Activated T-cell treated with anti-CD3 and anti-CD28 coated beads, Interleukin-2, amount 50 U/mL, for 4 hours (primary cell): ENCODE data around the gene NPSR1. TPM values are rescaled to one million over a fixed set of nuclear protein-coding genes. Genes with fewer than 3 reads are reported as not detected.

ENCODE experiments used
- ATAC-seq, 2 donors: fragments of 200-7000 bp; cut with Tn5 transposase; one replicate each; pipeline ENCODE4 v1.10.0; 2021
- DNase-seq: peaks from one replicate; pipeline ENCODE4 v3.0.0-alpha.2; 2020
- H3K27me3 Mint-ChIP-seq: one replicate; pipeline ENCODE4 v1.8.0; 2021; ENCODE audit warnings: low read depth, mixed read lengths
- H3K36me3 Mint-ChIP-seq: one replicate; pipeline ENCODE4 v1.8.0; 2022; ENCODE audit warnings: mixed read lengths; ENCODE audit not compliant: insufficient read depth
- H3K4me1 Mint-ChIP-seq: one replicate; pipeline ENCODE4 v1.8.0; 2021; ENCODE audit warnings: low read depth, mixed read lengths
- H3K4me3 Mint-ChIP-seq: one replicate; pipeline ENCODE4 v1.8.0; 2021; ENCODE audit warnings: mild to moderate bottlenecking, moderate library complexity, mixed read lengths
- H3K9me3 Mint-ChIP-seq: one replicate; pipeline ENCODE4 v1.8.0; 2021; ENCODE audit warnings: mixed read lengths
- total RNA-seq, 3 donors: library from RNA; stranded (reverse); gene quantifications; one replicate each; pipeline ENCODE4 v1.2.1, GENCODE V29; 2021

NPSR1 gene
- total RNA-seq, 3 donors from 2014 or later, result not detected

DNA sequence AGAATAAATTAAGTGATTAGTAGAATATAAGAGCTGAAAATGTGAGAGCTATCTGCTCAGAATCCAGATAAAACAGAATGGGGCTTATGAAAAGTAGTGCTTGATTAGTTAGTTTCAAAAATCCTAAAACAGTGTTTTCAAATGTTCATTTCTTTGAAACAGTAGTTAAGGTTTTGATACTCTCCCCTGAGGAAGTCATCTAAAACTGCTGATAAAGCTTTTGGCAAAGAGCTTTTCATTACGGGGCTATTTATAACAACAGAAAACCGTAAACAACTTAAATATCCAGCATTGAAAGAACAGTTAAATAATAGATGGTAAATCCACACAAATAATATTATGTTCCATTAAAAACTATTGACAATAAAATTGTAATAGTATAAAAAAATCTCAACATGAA is 77.5 kb downstream of the NPSR1 start:
- no peak for ATAC-seq
- no peak overlapping the region for H3K4me3 Mint-ChIP-seq
- no peak for DNase-seq
- H3K27me3 Mint-ChIP-seq, result no peaks in the 10 kb centered on the region
- no peaks in the 10 kb centered on the region for H3K36me3 Mint-ChIP-seq
- no peaks in the 10 kb centered on the region for H3K4me1 Mint-ChIP-seq
- no peaks in the 10 kb centered on the region for H3K9me3 Mint-ChIP-seq

GRCh38 chr7:34739651-34740300 is 81.8 kb downstream of the NPSR1 start:
- Mint-ChIP-seq H3K4me1 (no peaks in the 10 kb centered on the region), H3K27me3 (peaks cover 13% of the 10 kb centered on the region), H3K4me3 (no peak overlapping the region), H3K36me3 (no peaks in the 10 kb centered on the region), H3K9me3 (peaks cover 6% of the 10 kb centered on the region)
- ATAC-seq (no peak), DNase-seq (no peak)

GRCh38 chr7:34740840-34741239 is 82.8 kb downstream of the NPSR1 start:
- ATAC-seq, result no peak
- no peaks in the 10 kb centered on the region for H3K36me3 Mint-ChIP-seq
- no peak for DNase-seq
- no peaks in the 10 kb centered on the region for H3K4me1 Mint-ChIP-seq
- no peak overlapping the region for H3K4me3 Mint-ChIP-seq
- H3K27me3 Mint-ChIP-seq, result peaks cover 13% of the 10 kb centered on the region
- peaks cover 6% of the 10 kb centered on the region for H3K9me3 Mint-ChIP-seq

DNA sequence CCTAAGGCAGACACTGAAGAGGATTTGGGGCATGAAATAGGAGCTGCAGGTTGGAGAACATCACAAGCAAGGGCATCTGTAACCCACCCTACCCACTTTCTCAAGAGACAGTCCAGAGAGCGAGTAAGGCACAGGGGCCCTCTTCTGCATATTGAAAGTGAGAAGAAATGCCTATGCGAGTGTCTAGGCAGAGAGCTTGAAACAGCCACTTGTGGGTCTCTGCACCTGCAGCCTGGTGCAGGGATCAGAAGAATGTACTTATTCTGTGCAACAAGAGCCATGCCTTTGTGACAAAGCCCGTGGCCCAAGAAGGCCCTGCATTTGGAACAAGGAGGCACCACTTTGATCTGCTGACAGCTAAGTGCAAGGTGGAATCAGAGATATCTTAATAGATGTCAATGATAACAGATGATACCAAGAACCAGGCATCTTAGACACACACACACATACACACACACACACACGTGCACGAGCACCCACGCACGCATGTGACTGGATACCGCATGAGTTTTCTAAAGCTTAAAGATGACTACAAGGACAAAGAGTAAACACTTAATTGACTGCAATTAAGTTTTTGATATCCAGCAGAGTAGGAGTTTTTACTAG is 89.3 kb downstream of the NPSR1 start:
- no peaks in the 10 kb centered on the region for H3K36me3 Mint-ChIP-seq
- peaks cover 9% of the 10 kb centered on the region for H3K27me3 Mint-ChIP-seq
- DNase-seq (no peak), ATAC-seq (no peak)
- no peak overlapping the region for H3K4me3 Mint-ChIP-seq
- H3K9me3 Mint-ChIP-seq, result peaks cover 5% of the 10 kb centered on the region
- H3K4me1 Mint-ChIP-seq, result no peaks in the 10 kb centered on the region

GRCh38 chr7:34747867-34748727 is 90.1 kb downstream of the NPSR1 start:
- no peaks in the 10 kb centered on the region for H3K4me1 Mint-ChIP-seq

DNA sequence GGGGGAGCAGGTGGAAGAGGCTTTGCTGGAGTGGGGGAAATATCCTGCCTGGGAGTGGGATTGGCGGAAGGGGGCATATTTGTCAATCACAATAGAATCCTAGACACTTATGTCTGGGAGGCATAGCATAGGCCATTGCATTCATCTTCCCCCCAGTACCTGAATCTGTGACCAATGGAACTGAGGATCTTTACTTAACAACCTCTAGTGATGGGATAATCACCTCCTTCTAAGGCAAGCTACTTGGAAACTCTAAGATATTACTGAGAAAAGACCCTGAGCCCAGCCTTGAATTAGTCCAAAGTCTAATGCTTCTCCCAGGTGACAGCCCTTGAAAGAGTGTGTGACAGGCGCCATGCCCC is 90.7 kb downstream of the NPSR1 start:
- no peak for ATAC-seq
- Mint-ChIP-seq H3K9me3 (no peaks in the 10 kb centered on the region), H3K4me3 (no peak overlapping the region)

More at GRCh38 chr7:34747867-34748727, 90.1 kb downstream of the NPSR1 start:
- Mint-ChIP-seq H3K4me3 (no peak overlapping the region), H3K9me3 (peaks cover 3% of the 10 kb centered on the region), H3K27me3 (peaks cover under 1% of the 10 kb centered on the region), H3K36me3 (no peaks in the 10 kb centered on the region)
- ATAC-seq (no peak), DNase-seq (no peak)

GRCh38 chr7:34749446-34749845 is 91.4 kb downstream of the NPSR1 start:
- H3K27me3 Mint-ChIP-seq, result no peaks in the 10 kb centered on the region
- no peaks in the 10 kb centered on the region for H3K9me3 Mint-ChIP-seq
- DNase-seq (no peak), ATAC-seq (no peak)
- no peaks in the 10 kb centered on the region for H3K36me3 Mint-ChIP-seq
- H3K4me1 Mint-ChIP-seq, result no peaks in the 10 kb centered on the region
- H3K4me3 Mint-ChIP-seq, result no peak overlapping the region

More for the DNA sequence above, 90.7 kb downstream of the NPSR1 start:
- DNase-seq, result no peak
- H3K27me3 Mint-ChIP-seq, result no peaks in the 10 kb centered on the region
- H3K4me1 Mint-ChIP-seq, result no peaks in the 10 kb centered on the region
- H3K36me3 Mint-ChIP-seq, result no peaks in the 10 kb centered on the region

GRCh38 chr7:34750209-34750608 is 92.2 kb downstream of the NPSR1 start:
- Mint-ChIP-seq H3K9me3 (no peaks in the 10 kb centered on the region), H3K36me3 (no peaks in the 10 kb centered on the region), H3K4me1 (no peaks in the 10 kb centered on the region), H3K4me3 (no peak overlapping the region), H3K27me3 (no peaks in the 10 kb centered on the region)
- DNase-seq (no peak), ATAC-seq (no peak)

- Mint-ChIP-seq H3K9me3 (no peaks in the 10 kb centered on the region), H3K27me3 (no peaks in the 10 kb centered on the region), H3K36me3 (no peaks in the 10 kb centered on the region), H3K4me3 (no peak overlapping the region), H3K4me1 (no peaks in the 10 kb centered on the region)
- no peak for DNase-seq
- no peak for ATAC-seq
Measured at GRCh38 chr7:34750636-34751035, 92.6 kb downstream of the NPSR1 start.

GRCh38 chr7:34751725-34752643 is 94.0 kb downstream of the NPSR1 start:
- Mint-ChIP-seq H3K9me3 (no peaks in the 10 kb centered on the region), H3K4me3 (no peak overlapping the region), H3K27me3 (no peaks in the 10 kb centered on the region), H3K4me1 (no peaks in the 10 kb centered on the region), H3K36me3 (no peaks in the 10 kb centered on the region)
- no peak for DNase-seq
- ATAC-seq, result no peak

GRCh38 chr7:34752929-34753328 is 94.9 kb downstream of the NPSR1 start:
- Mint-ChIP-seq H3K36me3 (no peaks in the 10 kb centered on the region), H3K4me3 (no peak overlapping the region), H3K4me1 (no peaks in the 10 kb centered on the region), H3K27me3 (no peaks in the 10 kb centered on the region), H3K9me3 (no peaks in the 10 kb centered on the region)
- ATAC-seq, result no peak
- DNase-seq, result no peak

GRCh38 chr7:34755008-34755407 is 97.0 kb downstream of the NPSR1 start:
- no peak for DNase-seq
- Mint-ChIP-seq H3K9me3 (no peaks in the 10 kb centered on the region), H3K36me3 (no peaks in the 10 kb centered on the region), H3K27me3 (no peaks in the 10 kb centered on the region), H3K4me1 (no peaks in the 10 kb centered on the region), H3K4me3 (no peak overlapping the region)
- no peak for ATAC-seq

GRCh38 chr7:34756025-34756437 is 98.0 kb downstream of the NPSR1 start:
- H3K36me3 Mint-ChIP-seq, result no peaks in the 10 kb centered on the region

GRCh38 chr7:34756691-34757090 is 98.7 kb downstream of the NPSR1 start:
- DNase-seq (no peak), ATAC-seq (no peak)
- H3K4me3 Mint-ChIP-seq, result no peak overlapping the region
- H3K27me3 Mint-ChIP-seq, result no peaks in the 10 kb centered on the region
- no peaks in the 10 kb centered on the region for H3K36me3 Mint-ChIP-seq
- H3K4me1 Mint-ChIP-seq, result no peaks in the 10 kb centered on the region
- H3K9me3 Mint-ChIP-seq, result no peaks in the 10 kb centered on the region

More at GRCh38 chr7:34756025-34756437, 98.0 kb downstream of the NPSR1 start:
- DNase-seq (no peak), ATAC-seq (no peak)
- Mint-ChIP-seq H3K9me3 (no peaks in the 10 kb centered on the region), H3K4me3 (no peak overlapping the region), H3K4me1 (no peaks in the 10 kb centered on the region), H3K27me3 (no peaks in the 10 kb centered on the region)
